Trophoblast cell (in vitro differentiated cells and primary cell): Measurements from ENCODE around the gene RMRP.

Experiments used
- DNase-seq, 2 donors: peaks; one replicate each; pipeline ENCODE4 v3.0.0-alpha.2; 2016
- H2AFZ ChIP-seq: 2 replicates; pipeline ENCODE4 v1.6.1; 2013; ENCODE audit warnings: low read length, moderate library complexity, mild to moderate bottlenecking; ENCODE audit not compliant: insufficient read depth, poor library complexity
- H2AK5ac ChIP-seq: 2 replicates; pipeline ENCODE4 v1.6.1; 2013; ENCODE audit warnings: mild to moderate bottlenecking, low read length
- H2BK120ac ChIP-seq: 2 replicates; pipeline ENCODE4 v1.6.1; 2013; ENCODE audit warnings: low read length, mild to moderate bottlenecking, moderate library complexity; ENCODE audit not compliant: insufficient read depth, poor library complexity
- H2BK12ac ChIP-seq: 2 replicates; pipeline ENCODE4 v1.6.1; 2013; ENCODE audit warnings: mild to moderate bottlenecking, low read length, moderate library complexity
- H2BK5ac ChIP-seq: 2 replicates; pipeline ENCODE4 v1.6.1; 2013; ENCODE audit warnings: low read length, low read depth, moderate library complexity, mild to moderate bottlenecking; ENCODE audit not compliant: poor library complexity
- H3K14ac ChIP-seq: 2 replicates; pipeline ENCODE4 v1.6.1; 2013; ENCODE audit warnings: mild to moderate bottlenecking, low read length
- H3K18ac ChIP-seq: 2 replicates; pipeline ENCODE4 v1.6.1; 2013; ENCODE audit warnings: mild to moderate bottlenecking, low read length
- H3K23ac ChIP-seq: 2 replicates; pipeline ENCODE4 v1.6.1; 2013; ENCODE audit warnings: low read length
- H3K27ac ChIP-seq: 2 replicates; pipeline ENCODE4 v1.5.1; 2013; ENCODE audit warnings: low read depth, mild to moderate bottlenecking, inconsistent platforms, low read length, moderate library complexity
- H3K27me3 ChIP-seq: 2 replicates; pipeline ENCODE4 v1.6.1; 2013; ENCODE audit warnings: inconsistent platforms, mild to moderate bottlenecking, low read length, moderate library complexity; ENCODE audit not compliant: insufficient read depth
- H3K36me3 ChIP-seq, 2 experiments: 1 replicate in 1 of 2; 2 replicates in 1 of 2; pipeline ENCODE4 v1.6.1; 2013; ENCODE audit warnings: low read length in 2 of 2, mild to moderate bottlenecking in 2 of 2, moderate library complexity in 1 of 2; ENCODE audit not compliant: insufficient read depth in 2 of 2, control insufficient read depth in 1 of 2
- H3K4ac ChIP-seq: 2 replicates; pipeline ENCODE4 v1.6.1; 2013; ENCODE audit warnings: low read depth, mild to moderate bottlenecking, low read length, moderate library complexity
- H3K4me1 ChIP-seq, 2 experiments: 1 replicate in 1 of 2; 2 replicates in 1 of 2; pipeline ENCODE4 v1.6.1; 2013; ENCODE audit warnings: low read length in 2 of 2, mild to moderate bottlenecking in 2 of 2, moderate library complexity in 1 of 2; ENCODE audit not compliant: insufficient read depth in 2 of 2, control insufficient read depth in 1 of 2
- H3K4me2 ChIP-seq: 2 replicates; pipeline ENCODE4 v1.6.1; 2013; ENCODE audit warnings: inconsistent platforms, mild to moderate bottlenecking, low read length, moderate library complexity
- H3K4me3 ChIP-seq: 2 replicates; pipeline ENCODE4 v1.5.1; 2013; ENCODE audit warnings: mild to moderate bottlenecking, low read depth, low read length, inconsistent platforms
- H3K79me1 ChIP-seq: one replicate; pipeline ENCODE4 v1.6.1; 2013; ENCODE audit warnings: low read length
- H3K79me2 ChIP-seq: 2 replicates; pipeline ENCODE4 v1.6.1; 2013; ENCODE audit warnings: low read length, mild to moderate bottlenecking; ENCODE audit not compliant: control insufficient read depth, insufficient read depth, poor library complexity
- H3K9ac ChIP-seq: 2 replicates; pipeline ENCODE4 v1.6.1; 2013; ENCODE audit warnings: mild to moderate bottlenecking, low read length
- H3K9me3 ChIP-seq: 2 replicates; pipeline ENCODE4 v1.6.1; 2013; ENCODE audit warnings: low read depth, mild to moderate bottlenecking, control low read depth, inconsistent platforms, low read length; ENCODE audit not compliant: insufficient read depth
- H4K12ac ChIP-seq: 2 replicates; pipeline ENCODE4 v1.6.1; 2013; ENCODE audit warnings: low read depth, mild to moderate bottlenecking, low read length, moderate library complexity
- H4K8ac ChIP-seq: 2 replicates; pipeline ENCODE4 v1.6.1; 2013; ENCODE audit warnings: low read depth, mild to moderate bottlenecking, low read length, moderate library complexity
- H4K91ac ChIP-seq: one replicate; pipeline ENCODE4 v1.6.1; 2013; ENCODE audit warnings: low read depth, mild to moderate bottlenecking, low read length, moderate library complexity
- WGBS: extraction: QIAGEN DNeasy Blood & Tissue Kit; methylation state at CpG from one replicate; pipeline ENCODE4 v1.1.7; 2013; ENCODE audit warnings: missing lambda C conversion rate; ENCODE audit not compliant: insufficient read length, insufficient coverage; ENCODE audit errors: extremely low coverage; 5-methylcytosine and 5-hydroxymethylcytosine counted together

RMRP gene

DNA sequence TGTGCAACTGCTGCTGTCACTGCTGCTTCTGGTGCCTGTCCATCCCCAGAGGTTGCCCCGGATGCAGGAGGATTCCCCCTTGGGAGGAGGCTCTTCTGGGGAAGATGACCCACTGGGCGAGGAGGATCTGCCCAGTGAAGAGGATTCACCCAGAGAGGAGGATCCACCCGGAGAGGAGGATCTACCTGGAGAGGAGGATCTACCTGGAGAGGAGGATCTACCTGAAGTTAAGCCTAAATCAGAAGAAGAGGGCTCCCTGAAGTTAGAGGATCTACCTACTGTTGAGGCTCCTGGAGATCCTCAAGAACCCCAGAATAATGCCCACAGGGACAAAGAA lies 16.2 kb upstream of the RMRP start:
- Histone ChIP-seq H2AK5ac (no peak overlapping the region), H3K4ac (no peak overlapping the region), H4K91ac (no peak overlapping the region), H4K12ac (no peak overlapping the region), H3K79me1 (peaks cover 3% of the 10 kb centered on the region), H3K27me3 (peaks cover 3% of the 10 kb centered on the region), H2BK12ac (no peak overlapping the region), H3K9ac (no peak overlapping the region), H3K23ac (no peak overlapping the region), H3K18ac (no peak overlapping the region), H3K79me2 (no peaks in the 10 kb centered on the region), H3K14ac (no peak overlapping the region), H3K4me1 (peaks cover 5 to 15% of the 10 kb centered on the region in 2 experiments), H3K27ac (no peak overlapping the region), H4K8ac (no peak overlapping the region), H3K9me3 (no peaks in the 10 kb centered on the region), H2BK5ac (no peak overlapping the region), H3K36me3 (no peaks in the 10 kb centered on the region), H3K4me2 (no peak overlapping the region), H2AFZ (no peak overlapping the region), H2BK120ac (no peak overlapping the region), H3K4me3 (no peak overlapping the region)
- WGBS: no CpG with 5 or more reads among the region's 3 CpGs
- no peak for DNase-seq

DNA sequence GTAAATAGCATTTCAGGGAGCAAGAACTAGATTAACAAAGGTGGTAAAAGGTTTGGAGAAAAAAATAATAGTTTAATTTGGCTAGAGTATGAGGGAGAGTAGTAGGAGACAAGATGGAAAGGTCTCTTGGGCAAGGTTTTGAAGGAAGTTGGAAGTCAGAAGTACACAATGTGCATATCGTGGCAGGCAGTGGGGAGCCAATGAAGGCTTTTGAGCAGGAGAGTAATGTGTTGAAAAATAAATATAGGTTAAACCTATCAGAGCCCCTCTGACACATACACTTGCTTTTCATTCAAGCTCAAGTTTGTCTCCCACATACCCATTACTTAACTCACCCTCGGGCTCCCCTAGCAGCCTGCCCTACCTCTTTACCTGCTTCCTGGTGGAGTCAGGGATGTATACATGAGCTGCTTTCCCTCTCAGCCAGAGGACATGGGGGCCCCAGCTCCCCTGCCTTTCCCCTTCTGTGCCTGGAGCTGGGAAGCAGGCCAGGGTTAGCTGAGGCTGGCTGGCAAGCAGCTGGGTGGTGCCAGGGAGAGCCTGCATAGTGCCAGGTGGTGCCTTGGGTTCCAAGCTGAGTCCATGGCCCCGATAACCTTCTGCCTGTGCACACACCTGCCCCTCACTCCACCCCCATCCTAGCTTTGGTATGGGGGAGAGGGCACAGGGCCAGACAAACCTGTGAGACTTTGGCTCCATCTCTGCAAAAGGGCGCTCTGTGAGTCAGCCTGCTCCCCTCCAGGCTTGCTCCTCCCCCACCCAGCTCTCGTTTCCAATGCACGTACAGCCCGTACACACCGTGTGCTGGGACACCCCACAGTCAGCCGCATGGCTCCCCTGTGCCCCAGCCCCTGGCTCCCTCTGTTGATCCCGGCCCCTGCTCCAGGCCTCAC lies 15.6 kb upstream of the RMRP start, which contains the start of gene CA9:
TSS of gene CA9 (plus strand) at position 797 of the 893 bp plus-strand sequence. CDS start at position 829, 32 bp downstream.
- Histone ChIP-seq H2BK5ac (no peak within 1 kb of the TSS), H3K9me3 (no peaks in the 10 kb centered on the region), H3K18ac (no peak within 1 kb of the TSS), H3K4me1 (peaks cover 5 to 15% of the 10 kb centered on the region in 2 experiments), H3K14ac (no peak within 1 kb of the TSS), H3K27me3 (peaks cover 3% of the 10 kb centered on the region), H4K12ac (no peak within 1 kb of the TSS), H3K4me3 (no peak within 1 kb of the TSS), H4K91ac (no peak within 1 kb of the TSS), H3K79me2 (no peaks in the 10 kb centered on the region), H3K4ac (no peak within 1 kb of the TSS), H2BK12ac (no peak within 1 kb of the TSS), H2BK120ac (no peak within 1 kb of the TSS), H3K27ac (no peak within 1 kb of the TSS), H4K8ac (no peak within 1 kb of the TSS), H3K79me1 (peaks cover 3% of the 10 kb centered on the region), H3K23ac (no peak within 1 kb of the TSS), H3K9ac (no peak within 1 kb of the TSS), H2AK5ac (no peak within 1 kb of the TSS), H2AFZ (no peak within 1 kb of the TSS), H3K4me2 (no peak within 1 kb of the TSS), H3K36me3 (no peaks in the 10 kb centered on the region)
- no CpG with 5 or more reads among the region's 10 CpGs for WGBS
- no peak for DNase-seq

DNA sequence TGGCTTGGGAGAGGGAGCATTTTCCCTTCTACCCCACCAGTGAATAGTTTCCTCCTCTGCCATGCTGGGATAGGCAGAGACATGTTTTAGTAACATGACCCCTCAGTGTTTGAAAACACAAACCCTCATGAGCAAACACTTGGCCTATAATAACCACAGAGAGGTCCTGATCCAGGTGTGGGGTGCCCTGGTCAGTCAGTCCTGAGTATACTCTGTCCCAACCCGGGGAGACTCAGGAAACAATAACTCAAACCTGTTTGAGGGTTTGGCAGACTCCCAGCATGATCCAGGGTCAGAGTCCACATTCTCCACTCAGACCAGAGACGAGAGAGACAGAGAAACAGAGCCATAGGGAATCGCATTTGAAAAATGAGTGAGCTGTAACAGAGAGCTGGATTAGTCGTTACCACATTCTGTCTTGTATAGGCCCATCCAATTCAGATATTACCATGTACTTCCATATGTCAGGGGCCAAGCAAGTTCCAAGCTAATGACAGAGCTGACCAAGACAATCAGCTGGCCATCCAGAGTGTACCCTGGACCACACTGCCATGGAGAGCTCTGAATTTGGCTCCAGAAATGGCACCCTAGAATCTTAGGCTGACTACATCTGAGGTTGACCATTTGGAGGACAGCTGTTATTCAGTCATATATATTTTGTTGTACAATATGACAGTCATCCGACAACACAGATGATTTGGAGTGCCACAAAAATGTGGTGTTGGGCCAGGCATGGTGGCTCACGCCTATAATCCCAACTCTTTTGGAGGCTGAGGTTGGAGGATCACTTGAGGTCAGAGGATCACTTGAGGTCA lies 11.7 kb upstream of the RMRP start:
- H3K36me3 ChIP-seq: no peaks in the 10 kb centered on the region
- no peak overlapping the region for H4K91ac ChIP-seq
- no peak overlapping the region for H2BK120ac ChIP-seq
- H3K4me1 ChIP-seq: peaks cover 3 to 10% of the 10 kb centered on the region in 2 experiments
- no peak overlapping the region for H3K23ac ChIP-seq
- H3K4me2 ChIP-seq: no peak overlapping the region
- H3K9me3 ChIP-seq: peaks cover 2% of the 10 kb centered on the region
- DNase-seq: no peak
- no peak overlapping the region for H3K4ac ChIP-seq
- peaks cover 4% of the 10 kb centered on the region for H3K79me1 ChIP-seq
- no peak overlapping the region for H4K8ac ChIP-seq
- H3K27me3 ChIP-seq: peaks cover 3% of the 10 kb centered on the region
- H3K9ac ChIP-seq: no peak overlapping the region
- H4K12ac ChIP-seq: no peak overlapping the region
- H3K18ac ChIP-seq: no peak overlapping the region
- H2BK5ac ChIP-seq: no peak overlapping the region
- no peak overlapping the region for H3K4me3 ChIP-seq
- WGBS: no CpG with 5 or more reads among the region's 6 CpGs
- H2AK5ac ChIP-seq: no peak overlapping the region
- H2AFZ ChIP-seq: no peak overlapping the region
- H3K27ac ChIP-seq: no peak overlapping the region
- H3K14ac ChIP-seq: no peak overlapping the region
- peaks cover 4% of the 10 kb centered on the region for H3K79me2 ChIP-seq
- no peak overlapping the region for H2BK12ac ChIP-seq

DNA sequence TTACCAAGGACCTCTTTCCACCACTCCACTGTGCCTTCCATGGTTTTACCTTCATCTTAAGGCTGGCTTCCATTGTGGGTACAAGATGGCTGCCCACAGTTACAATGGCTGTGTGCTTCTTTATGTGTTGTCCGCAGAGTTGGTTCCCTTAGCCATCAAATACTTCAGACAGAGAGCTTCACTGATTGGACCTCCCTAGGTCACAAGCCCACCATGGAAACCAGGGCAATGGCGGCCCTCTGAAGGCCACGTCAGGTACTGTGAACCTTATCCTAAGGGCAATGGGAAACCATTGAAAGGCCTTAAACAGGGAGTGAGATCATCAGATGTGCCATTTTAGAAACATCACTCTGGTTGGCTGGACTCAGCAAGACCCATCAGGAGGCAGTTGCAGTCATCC lies 10.1 kb upstream of the RMRP start:
- Histone ChIP-seq H3K79me1 (peaks cover 6% of the 10 kb centered on the region), H2BK12ac (no peak overlapping the region), H3K9me3 (peaks cover 2% of the 10 kb centered on the region), H4K12ac (no peak overlapping the region), H3K14ac (no peak overlapping the region), H3K36me3 (no peaks in the 10 kb centered on the region), H3K23ac (no peak overlapping the region), H3K27me3 (no peaks in the 10 kb centered on the region), H3K18ac (no peak overlapping the region), H4K91ac (no peak overlapping the region), H2AK5ac (no peak overlapping the region), H3K4ac (no peak overlapping the region), H3K9ac (no peak overlapping the region), H4K8ac (no peak overlapping the region), H3K4me3 (no peak overlapping the region), H3K79me2 (peaks cover 5% of the 10 kb centered on the region), H2BK5ac (no peak overlapping the region), H3K4me2 (no peak overlapping the region), H2AFZ (no peak overlapping the region), H3K27ac (no peak overlapping the region), H2BK120ac (no peak overlapping the region), H3K4me1 (peaks cover 17% of the 10 kb centered on the region in 2 experiments)
- no CpG with 5 or more reads among the region's 3 CpGs for WGBS
- no peak for DNase-seq
